SK-N-SH (cell line): Measurements from ENCODE around the gene MCCC1. TPM values are rescaled to one million over a fixed set of nuclear protein-coding genes. Genes with fewer than 3 reads are reported as not detected.
"Not testable (repeated sequence)": the region's sequence is repeated elsewhere in the genome, so short reads cannot be mapped to it uniquely, and the experiment has no call there.

Source experiments
- CTCF ChIA-PET: fragments of 300-600, 350-600 bp; formaldehyde crosslinking; extraction: SDS; loops from one replicate; lab custom pipeline; 2021; lab: Yijun Ruan, JAX
- POLR2A ChIA-PET: fragments of 350-600 bp; sonication (Branson Sonifier 250); formaldehyde crosslinking; extraction: SDS; loops from one replicate; lab custom pipeline; 2020; ENCODE audit warnings: antibody characterized with exemption, inconsistent platforms; lab: Yijun Ruan, JAX
- DNase-seq: peaks from one replicate; pipeline ENCODE4 v3.0.0; 2012
- H2AFZ ChIP-seq: fragments of 200-600 bp; sonication (generic); 2 replicates; pipeline ENCODE4 v1.8.1; 2016; ENCODE audit warnings: antibody characterized with exemption, mild to moderate bottlenecking, low read depth
- H3F3A ChIP-seq: fragments of 200-600 bp; sonication (generic); replicated peaks from 2 replicates; pipeline ENCODE3; 2016; ENCODE audit warnings: antibody characterized with exemption, mild to moderate bottlenecking; ENCODE audit not compliant: insufficient read depth
- H3K27ac ChIP-seq, 2 experiments: fragments of 200-500 bp in 1 of 2; fragments of 200-600 bp in 1 of 2; sonication (Bioruptor generic) in 1 of 2; sonication (generic), shearing (Covaris generic) in 1 of 2; 2 replicates each; pipeline versions ENCODE4 v1.5.1 to v1.6.1; 2014 to 2016; ENCODE audit warnings: low read depth in 2 of 2, inconsistent platforms in 1 of 2, low read length in 1 of 2, mild to moderate bottlenecking in 1 of 2, mixed read lengths in 1 of 2
- H3K27me3 ChIP-seq: fragments of 200-600 bp; sonication (generic), shearing (Covaris generic); 2 replicates; pipeline ENCODE4 v1.6.1; 2016; ENCODE audit warnings: mixed run types; ENCODE audit not compliant: insufficient read depth
- H3K36me3 ChIP-seq, 2 experiments: fragments of 200-500 bp in 1 of 2; fragments of 200-600 bp in 1 of 2; sonication (Bioruptor generic) in 1 of 2; sonication (generic) in 1 of 2; replicated peaks in 1 of 2; 2 replicates each; pipeline versions ENCODE3 to v1.5.1; 2014 to 2016; ENCODE audit warnings: low read length in 1 of 2, mild to moderate bottlenecking in 1 of 2; ENCODE audit not compliant: insufficient read depth in 2 of 2, control insufficient read depth in 1 of 2
- H3K4me1 ChIP-seq, 2 experiments: fragments of 200-500 bp in 1 of 2; fragments of 200-600 bp in 1 of 2; sonication (Bioruptor generic) in 1 of 2; sonication (generic), shearing (Covaris generic) in 1 of 2; 2 replicates each; pipeline versions ENCODE4 v1.5.1 to v1.6.1; 2014 to 2016; ENCODE audit warnings: low read depth in 1 of 2, low read length in 1 of 2, mixed run types in 1 of 2; ENCODE audit not compliant: insufficient read depth in 2 of 2, control insufficient read depth in 1 of 2
- H3K4me2 ChIP-seq: fragments of 200-600 bp; sonication (generic), shearing (Covaris generic); 2 replicates; pipeline ENCODE4 v1.6.1; 2017; ENCODE audit warnings: mixed run types
- H3K4me3 ChIP-seq, 2 experiments: fragments of 200-500 bp in 1 of 2; fragments of 200-600 bp in 1 of 2; sonication (Bioruptor generic) in 1 of 2; sonication (generic), shearing (Covaris generic) in 1 of 2; 2 replicates each; pipeline versions ENCODE4 v1.5.1 to v1.8.1; 2014 to 2016; ENCODE audit warnings: low read depth in 2 of 2, inconsistent platforms in 1 of 2, low read length in 1 of 2, mild to moderate bottlenecking in 1 of 2, mixed read lengths in 1 of 2, moderate library complexity in 1 of 2
- H3K79me2 ChIP-seq: fragments of 200-600 bp; sonication (generic); 2 replicates; pipeline ENCODE4 v1.8.1; 2017; ENCODE audit warnings: mild to moderate bottlenecking; ENCODE audit not compliant: insufficient read depth
- H3K9ac ChIP-seq: fragments of 200-600 bp; sonication (generic); 2 replicates; pipeline ENCODE4 v1.6.1; 2017; ENCODE audit warnings: mixed run types
- H3K9me2 ChIP-seq: fragments of 200-600 bp; sonication (generic); 2 replicates; pipeline ENCODE4 v1.6.1; 2017; ENCODE audit warnings: mixed run types
- H3K9me3 ChIP-seq: fragments of 200-600 bp; sonication (generic); 2 replicates; pipeline ENCODE4 v1.6.1; 2017; ENCODE audit warnings: mixed run types, mild to moderate bottlenecking, moderate library complexity
- H4K20me1 ChIP-seq: fragments of 200-600 bp; sonication (generic); 2 replicates; pipeline ENCODE4 v1.6.1; 2017; ENCODE audit warnings: mild to moderate bottlenecking, mixed run types; ENCODE audit not compliant: insufficient read depth
- EP300 ChIP-seq, 2 experiments: IDR thresholded peaks; 2 replicates each; pipeline versions ENCODE4 v1.4.0 to v1.6.1; 2012; ENCODE audit warnings: borderline replicate concordance in 1 of 2, low read depth in 1 of 2, low read length in 1 of 2
- GABPA ChIP-seq: IDR thresholded peaks from 2 replicates; pipeline ENCODE4 v1.4.0; 2012; ENCODE audit warnings: low read depth, mild to moderate bottlenecking
- GATA2 ChIP-seq: sonication (generic); formaldehyde crosslinking; IDR thresholded peaks from 2 replicates; pipeline ENCODE4 v1.5.0; 2020; ENCODE audit warnings: mild to moderate bottlenecking, missing genetic modification reagents
- MEF2A ChIP-seq: IDR thresholded peaks from 2 replicates; pipeline ENCODE4 v1.4.0; 2012; ENCODE audit warnings: low read depth, borderline replicate concordance
- MXI1 ChIP-seq: IDR thresholded peaks from 2 replicates; pipeline ENCODE4 v1.6.1; 2012; ENCODE audit warnings: mild to moderate bottlenecking, low read depth, low read length, improper control_type of control experiment
- NFIC ChIP-seq: IDR thresholded peaks from 2 replicates; pipeline ENCODE4 v1.4.0; 2012; ENCODE audit warnings: borderline replicate concordance
- POLR2AphosphoS5 ChIP-seq: IDR thresholded peaks from 2 replicates; pipeline ENCODE4 v1.6.1; 2012; ENCODE audit warnings: low read depth, low read length
- RAD21 ChIP-seq: IDR thresholded peaks from 2 replicates; pipeline ENCODE4 v1.6.1; 2012; ENCODE audit warnings: mild to moderate bottlenecking, low read length
- REST ChIP-seq: IDR thresholded peaks from 2 replicates; pipeline ENCODE4 v1.6.1; 2012; ENCODE audit warnings: mild to moderate bottlenecking, low read depth, low read length, moderate library complexity
- YY1 ChIP-seq: IDR thresholded peaks from 2 replicates; pipeline ENCODE4 v1.4.0; 2012; ENCODE audit warnings: low read depth, mild to moderate bottlenecking
- ZBTB33 ChIP-seq: IDR thresholded peaks from 2 replicates; pipeline ENCODE4 v1.4.0; 2012; ENCODE audit warnings: low read depth, borderline replicate concordance
- WGBS: methylation state at CpG from one replicate; pipeline ENCODE4 v1.1.6; 2017; ENCODE audit warnings: low lambda C conversion rate; 5-methylcytosine and 5-hydroxymethylcytosine counted together
- polyA plus RNA-seq, 3 experiments: library from polyadenylated mRNA; depleted of rRNA; stranded (reverse); fragments of >200 nt; gene quantifications; 2 replicates each; pipeline ENCODE4 v1.2.3, GENCODE V29; 2012
- TF ChIP-seq, protein P1 (sequence below): IDR thresholded peaks from 2 replicates; pipeline ENCODE4 v1.4.0; 2012; ENCODE audit warnings: low read depth

MCCC1 gene
- polyA plus RNA-seq, 1 of the 3 experiments (the other 2 are of a cell fraction): 15.4 TPM

DNA sequence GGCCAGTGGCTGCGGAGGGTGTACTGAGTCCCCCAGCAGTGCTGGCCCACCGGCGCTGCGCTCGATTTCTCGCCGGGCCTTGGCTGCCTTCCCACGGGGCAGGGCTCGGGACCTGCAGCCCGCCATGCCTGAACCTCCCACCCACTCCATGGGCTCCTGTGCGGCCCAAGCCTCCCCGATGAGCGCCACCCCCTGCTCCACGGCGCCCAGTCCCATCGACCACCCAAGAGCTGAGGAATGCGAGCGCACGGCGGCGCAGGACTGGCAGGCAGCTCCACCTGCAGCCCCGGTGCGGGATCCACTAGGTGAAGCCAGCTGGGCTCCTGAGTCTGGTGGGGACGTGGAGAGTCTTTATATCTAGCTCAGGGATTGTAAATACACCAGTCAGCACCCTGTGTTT is 1.7 kb upstream of the MCCC1 start:
- CTCF ChIA-PET, H3K4me2 ChIP-seq, H3K36me3 ChIP-seq, H4K20me1 ChIP-seq, H3K9me2 ChIP-seq, H3K27me3 ChIP-seq, H3K79me2 ChIP-seq, H3K9ac ChIP-seq, POLR2A ChIA-PET, H3K9me3 ChIP-seq, H3K4me3 ChIP-seq, H2AFZ ChIP-seq, H3K27ac ChIP-seq, DNase-seq, H3F3A ChIP-seq: not testable (repeated sequence)
- peaks cover 3 to 13% of the 10 kb centered on the region in 2 experiments; a peak in 2 of 4 replicates for H3K4me1 ChIP-seq
- 100% methylated on average over 2 of the region's 24 CpGs for WGBS

DNA sequence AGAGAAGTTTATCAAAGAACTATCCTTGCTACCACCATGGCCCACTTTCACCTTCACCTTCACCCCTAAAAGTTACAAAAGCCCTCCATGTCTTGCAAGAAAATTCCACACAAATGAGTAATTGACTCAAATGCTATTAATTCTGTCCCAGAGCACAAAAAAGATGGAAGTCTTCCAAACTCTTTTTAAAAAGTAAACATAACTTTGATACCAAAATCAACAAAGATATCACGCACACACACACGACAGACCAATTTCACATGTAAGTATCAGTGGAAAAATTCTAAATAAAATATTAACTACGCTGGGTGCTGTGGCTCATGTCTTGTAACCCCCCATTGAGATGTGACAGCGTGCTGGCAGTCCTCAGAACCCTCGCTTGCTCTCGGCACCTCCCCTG is 1.1 kb upstream of the MCCC1 start:
- Histone ChIP-seq H3F3A (peaks cover 10% of the 10 kb centered on the region), H3K9ac (no peak overlapping the region), H2AFZ (peak overlapping the region; percentile 89), H3K36me3 (peaks cover 0 to 3% of the 10 kb centered on the region in 2 experiments), H3K9me2 (no peaks in the 10 kb centered on the region), H4K20me1 (no peaks in the 10 kb centered on the region), H3K9me3 (no peaks in the 10 kb centered on the region), H3K4me2 (peak overlapping the region; percentile 74; the same call in 1 of the 2 replicates), H3K4me1 (peaks cover 3 to 13% of the 10 kb centered on the region in 2 experiments; a peak in 2 of 4 replicates), H3K4me3 (no peak overlapping the region), H3K27me3 (no peaks in the 10 kb centered on the region), H3K79me2 (peaks cover 10% of the 10 kb centered on the region; the same call in 1 of the 2 replicates), H3K27ac (peak overlapping the region in 1 of 2 experiments; percentile 73; a peak in 2 of 4 replicates)
- CTCF ChIA-PET: interaction anchor here (1.2 to 5.5 kb wide), 2 partner anchors 8 to 14 kb away, joined by 4 to 34 read pairs; no protein-coding TSS in a partner anchor
- TF ChIP-seq POLR2AphosphoS5 (no peak), NFIC (no peak), MXI1 (no peak), GATA2 (CRISPR knock-in tag) (no peak), ZBTB33 (no peak), YY1 (no peak), GABPA (no peak), EP300 (IDR thresholded peaks at IDR 0.05; ENCODE audit: borderline replicate concordance in 1 of 2, low read depth in 1 of 2, low read length in 1 of 2) (no peak)
- TF ChIP-seq, protein P1, sequence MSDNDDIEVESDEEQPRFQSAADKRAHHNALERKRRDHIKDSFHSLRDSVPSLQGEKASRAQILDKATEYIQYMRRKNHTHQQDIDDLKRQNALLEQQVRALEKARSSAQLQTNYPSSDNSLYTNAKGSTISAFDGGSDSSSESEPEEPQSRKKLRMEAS: no peak
- no peak for DNase-seq
- POLR2A ChIA-PET: no interaction called here
- WGBS: 74% methylated on average over 5 of the region's 6 CpGs

- ChIA-PET POLR2A (interaction anchor here (1.4 kb wide), 1 partner anchor 8 kb away, joined by 5 read pairs; no protein-coding TSS in a partner anchor), CTCF (interaction anchor here (1.2 to 5.5 kb wide), 2 partner anchors 8 to 14 kb away, joined by 4 to 34 read pairs; no protein-coding TSS in a partner anchor)
- peaks cover 0 to 3% of the 10 kb centered on the region in 2 experiments for H3K36me3 ChIP-seq
- peaks cover 3 to 13% of the 10 kb centered on the region in 2 experiments; a peak in 2 of 4 replicates for H3K4me1 ChIP-seq
- peaks cover 11% of the 10 kb centered on the region for H3F3A ChIP-seq
- peak overlapping the region; percentile 44 to 73 for H3K27ac ChIP-seq
- H4K20me1 ChIP-seq: no peaks in the 10 kb centered on the region
- no peak for DNase-seq
- 4% methylated on average over 1 of the region's 1 CpG for WGBS
- peak overlapping the region; percentile 89 for H2AFZ ChIP-seq
- no peaks in the 10 kb centered on the region for H3K9me2 ChIP-seq
- no peaks in the 10 kb centered on the region for H3K27me3 ChIP-seq
- peak overlapping the region; percentile 45; the same call in 1 of the 2 replicates for H3K9ac ChIP-seq
- H3K9me3 ChIP-seq: no peaks in the 10 kb centered on the region
- H3K4me2 ChIP-seq: peak overlapping the region; percentile 74
- peaks cover 10% of the 10 kb centered on the region; the same call in 1 of the 2 replicates for H3K79me2 ChIP-seq
- peak overlapping the region; percentile 96 for H3K4me3 ChIP-seq
- TF ChIP-seq MEF2A (no peak), RAD21 (no peak), ZBTB33 (no peak), REST (no peak)
Measured at GRCh38 chr3:183099838-183100204, 525 bp upstream of the MCCC1 start.
